GM20000 (cell line): ENCODE results near the gene FARS2.

ENCODE experiments used
- DNase-seq: peaks from one replicate; pipeline ENCODE4 v3.0.0; 2012; ENCODE audit warnings: low spot score
- TF ChIP-seq, protein P1 (sequence below): IDR thresholded peaks from 2 replicates; pipeline ENCODE4 v1.5.1; 2012; ENCODE audit warnings: mild to moderate bottlenecking, control low read depth; ENCODE audit errors: extremely low read depth, missing control alignments

Gene FARS2

GRCh38 chr6:5345324-5345723, 84.0 kb downstream of the FARS2 start:
- TF ChIP-seq, protein P1, sequence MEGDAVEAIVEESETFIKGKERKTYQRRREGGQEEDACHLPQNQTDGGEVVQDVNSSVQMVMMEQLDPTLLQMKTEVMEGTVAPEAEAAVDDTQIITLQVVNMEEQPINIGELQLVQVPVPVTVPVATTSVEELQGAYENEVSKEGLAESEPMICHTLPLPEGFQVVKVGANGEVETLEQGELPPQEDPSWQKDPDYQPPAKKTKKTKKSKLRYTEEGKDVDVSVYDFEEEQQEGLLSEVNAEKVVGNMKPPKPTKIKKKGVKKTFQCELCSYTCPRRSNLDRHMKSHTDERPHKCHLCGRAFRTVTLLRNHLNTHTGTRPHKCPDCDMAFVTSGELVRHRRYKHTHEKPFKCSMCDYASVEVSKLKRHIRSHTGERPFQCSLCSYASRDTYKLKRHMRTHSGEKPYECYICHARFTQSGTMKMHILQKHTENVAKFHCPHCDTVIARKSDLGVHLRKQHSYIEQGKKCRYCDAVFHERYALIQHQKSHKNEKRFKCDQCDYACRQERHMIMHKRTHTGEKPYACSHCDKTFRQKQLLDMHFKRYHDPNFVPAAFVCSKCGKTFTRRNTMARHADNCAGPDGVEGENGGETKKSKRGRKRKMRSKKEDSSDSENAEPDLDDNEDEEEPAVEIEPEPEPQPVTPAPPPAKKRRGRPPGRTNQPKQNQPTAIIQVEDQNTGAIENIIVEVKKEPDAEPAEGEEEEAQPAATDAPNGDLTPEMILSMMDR: no peak

DNA sequence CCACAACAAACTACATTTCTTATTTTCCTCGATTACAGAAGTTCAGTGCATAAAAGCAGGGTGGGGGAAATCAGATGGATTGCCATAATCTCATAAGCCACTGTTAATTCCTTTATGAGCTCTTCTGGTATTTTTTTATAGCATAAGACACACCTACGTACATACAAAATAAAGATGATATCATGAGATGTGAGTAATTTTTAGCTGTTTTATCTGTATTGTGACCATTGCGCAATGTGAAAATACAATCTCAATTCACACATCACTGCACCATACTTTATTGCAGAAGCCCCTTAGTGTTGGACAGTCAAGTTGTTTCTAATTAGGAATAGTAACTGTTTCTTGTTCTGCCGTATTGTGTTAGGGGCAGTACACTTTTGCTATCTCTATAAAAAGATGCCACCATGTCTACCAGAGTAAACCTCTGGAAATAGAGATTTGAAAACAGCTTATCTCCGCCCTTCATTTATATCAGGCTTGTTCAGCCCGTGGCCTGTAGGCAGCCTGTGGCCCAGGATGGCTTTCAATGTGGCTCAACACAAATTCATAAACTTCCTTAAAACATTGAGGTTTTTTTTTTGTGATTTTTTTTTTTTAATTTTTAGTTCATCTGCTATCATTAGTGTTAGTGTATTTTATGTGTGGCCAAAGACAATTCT, 90.4 kb downstream of the FARS2 start:
- DNase-seq: no peak
- TF ChIP-seq, protein P1: no peak

More at GRCh38 chr6:5345324-5345723, 84.0 kb downstream of the FARS2 start:
- DNase-seq: no peak

- DNase-seq: no peak
- TF ChIP-seq, protein P1: no peak
Observed at GRCh38 chr6:5353971-5354370, 92.7 kb downstream of the FARS2 start.

DNA sequence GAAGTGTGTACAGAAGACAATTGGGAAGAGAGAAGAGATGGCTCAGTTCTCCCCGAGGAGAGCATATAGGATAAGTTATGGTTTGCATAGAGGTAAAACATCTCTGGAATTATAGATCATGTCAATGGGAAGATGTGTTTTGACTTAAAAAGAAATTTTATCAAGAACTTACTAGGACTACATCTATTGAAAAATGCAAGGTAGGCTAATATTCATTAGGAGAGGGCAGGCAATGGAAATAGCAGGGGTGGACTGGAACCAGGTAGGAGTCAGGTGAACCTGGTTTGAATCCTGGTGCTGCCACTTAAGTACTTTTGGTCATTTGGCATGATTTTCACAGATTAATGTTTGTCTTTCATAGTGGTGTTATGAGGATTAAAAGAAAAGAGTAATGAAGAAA, 96.2 kb downstream of the FARS2 start:
- DNase-seq: no peak
- TF ChIP-seq, protein P1: no peak

- TF ChIP-seq, protein P1: no peak
Observed at GRCh38 chr6:5359417-5359816, 98.1 kb downstream of the FARS2 start.

GRCh38 chr6:5361396-5361795, 100.1 kb downstream of the FARS2 start:
- TF ChIP-seq, protein P1: no peak
- DNase-seq: no peak

More at GRCh38 chr6:5359417-5359816, 98.1 kb downstream of the FARS2 start:
- no peak for DNase-seq

- DNase-seq: no peak
- TF ChIP-seq, protein P1: no peak
Observed at GRCh38 chr6:5365436-5366195, 104.3 kb downstream of the FARS2 start.
